OCI-LY7 (cell line): ENCODE data around the gene C1orf105. TPM values are rescaled to one million over a fixed set of nuclear protein-coding genes. Genes with fewer than 3 reads are reported as not detected.

Source experiments
- BruUV-seq: library from RNA; stranded (reverse); fragments of 400-500 nt; replicated peaks from 2 replicates; lab custom pipeline; 2021; lab: Mats Ljungman, UMichigan
- CTCF ChIA-PET: fragments of 300-600 bp; sonication (Branson Sonifier 250); formaldehyde crosslinking; loops from one replicate; lab custom pipeline; 2022; ENCODE audit warnings: antibody characterized with exemption; ENCODE audit not compliant: unreplicated experiment; lab: Charles Lee
- POLR2A ChIA-PET: fragments of 300-600 bp; sonication (Branson Sonifier 250); formaldehyde crosslinking; loops from one replicate; lab custom pipeline; 2022; ENCODE audit warnings: antibody characterized with exemption; lab: Charles Lee
- DNase-seq: peaks from one replicate; pipeline ENCODE4 v3.0.0-alpha.2; 2015; ENCODE audit warnings: low spot score
- H2AFZ ChIP-seq: fragments of 200-600 bp; sonication (generic), shearing (Covaris generic); 2 replicates; pipeline ENCODE4 v1.6.1; 2014; ENCODE audit warnings: mild to moderate bottlenecking, antibody characterized with exemption, low read length, moderate library complexity
- H3K27ac ChIP-seq: fragments of 200-600 bp; sonication (generic); 2 replicates; pipeline ENCODE4 v1.5.1; 2014; ENCODE audit warnings: mixed run types, low read depth, mild to moderate bottlenecking, moderate library complexity, low read length, inconsistent platforms; ENCODE audit not compliant: poor library complexity, severe bottlenecking
- H3K36me3 ChIP-seq: fragments of 200-600 bp; sonication (generic); 2 replicates; pipeline ENCODE4 v1.6.1; 2014; ENCODE audit warnings: mild to moderate bottlenecking, antibody characterized with exemption, low read length, moderate library complexity, mixed read lengths; ENCODE audit not compliant: insufficient read depth
- H3K4me1 ChIP-seq: fragments of 200-600 bp; sonication (generic); 2 replicates; pipeline ENCODE4 v1.5.1; 2014; ENCODE audit warnings: mild to moderate bottlenecking, low read length; ENCODE audit not compliant: insufficient read depth, poor library complexity, severe bottlenecking
- H3K4me2 ChIP-seq: fragments of 200-600 bp; sonication (generic); 2 replicates; pipeline ENCODE4 v1.6.1; 2014; ENCODE audit warnings: mild to moderate bottlenecking, low read length
- H3K4me3 ChIP-seq: fragments of 200-600 bp; sonication (generic); 2 replicates; pipeline ENCODE4 v1.5.1; 2014; ENCODE audit warnings: mild to moderate bottlenecking, low read depth, low read length; ENCODE audit not compliant: poor library complexity, severe bottlenecking
- H3K79me2 ChIP-seq: fragments of 200-600 bp; sonication (generic); 2 replicates; pipeline ENCODE4 v1.6.1; 2016; ENCODE audit warnings: low read depth, mild to moderate bottlenecking, low read length, moderate library complexity, mixed read lengths; ENCODE audit not compliant: insufficient read depth
- H3K9me2 ChIP-seq: fragments of 200-600 bp; sonication (generic); 2 replicates; pipeline ENCODE4 v1.6.1; 2016; ENCODE audit warnings: mild to moderate bottlenecking, low read length, mixed read lengths; ENCODE audit not compliant: insufficient read depth
- H3K9me3 ChIP-seq: fragments of 200-600 bp; sonication (generic); 2 replicates; pipeline ENCODE4 v1.6.1; 2014; ENCODE audit warnings: mild to moderate bottlenecking, mixed run types, low read length, mixed read lengths
- H4K20me1 ChIP-seq: fragments of 200-600 bp; sonication (generic); 2 replicates; pipeline ENCODE4 v1.6.1; 2014; ENCODE audit warnings: mild to moderate bottlenecking, antibody characterized with exemption, low read length, moderate library complexity, mixed read lengths; ENCODE audit not compliant: insufficient read depth
- CTCF ChIP-seq: fragments of 200-600 bp; sonication (generic); conservative IDR thresholded peaks from 2 replicates; pipeline ENCODE4 v1.5.1; 2014; ENCODE audit warnings: mild to moderate bottlenecking, antibody characterized with exemption, low read length, moderate library complexity, mixed read lengths
- EZH2phosphoT487 ChIP-seq: fragments of 200-600 bp; sonication (generic); IDR thresholded peaks from 2 replicates; pipeline ENCODE4 v1.6.1; 2018; ENCODE audit warnings: low read depth, borderline replicate concordance, mild to moderate bottlenecking, mixed run types, antibody characterized with exemption, low read length, moderate library complexity, mixed read lengths
- intact Hi-C: fragments of 100-400 bp; cut with micrococcal nuclease; formaldehyde crosslinking; loops from one replicate; pipeline ENCODE4 v1.10.0; 2022; ENCODE audit not compliant: unreplicated experiment
- total RNA-seq, 2 experiments: library from RNA; depleted of rRNA in 1 of 2; stranded (reverse); fragments of >200 nt in 1 of 2; shearing (Covaris generic) in 1 of 2; gene quantifications; 2 replicates each; pipeline ENCODE4 v1.2.3, GENCODE V29; 2014 to 2022

Gene C1orf105
- total RNA-seq, 2 experiments from 2014 or later = not detected

GRCh38 chr1:172443666-172444453 lies 23.4 kb downstream of the C1orf105 start, which contains the start of gene PIGC:
TSS of gene PIGC (minus strand) at chr1:172444069. CDS start at chr1:172442622, 1,447 bp downstream.
- H4K20me1 ChIP-seq = peaks cover 5% of the 10 kb centered on the region; the same call in 1 of the 2 replicates
- H3K4me1 ChIP-seq = peaks cover 8% of the 10 kb centered on the region
- peaks cover 11% of the 10 kb centered on the region; the same call in 1 of the 2 replicates for H3K79me2 ChIP-seq
- TF ChIP-seq EZH2phosphoT487 (no peak), CTCF (peak; percentile 86)
- H3K27ac ChIP-seq = peak within 1 kb of the TSS; percentile 21
- H2AFZ ChIP-seq = peak within 1 kb of the TSS; percentile 75
- peak within 1 kb of the TSS; percentile 82 for H3K4me2 ChIP-seq
- H3K9me3 ChIP-seq = no peaks in the 10 kb centered on the region
- DNase-seq = peak; percentile 92
- TSS peak; percentile 76 for BruUV-seq
- ChIA-PET POLR2A (interaction anchor here (0.7 to 1.3 kb wide), 7 partner anchors 10 to 1778 kb away, joined by 3 to 5 read pairs (median 3); no protein-coding TSS in a partner anchor), CTCF (no interaction called here)
- intact Hi-C loops = loop anchor here (5.0 kb wide), 1 partner anchor 442 kb away; no protein-coding TSS in a partner anchor
- no peaks in the 10 kb centered on the region for H3K9me2 ChIP-seq
- H3K36me3 ChIP-seq = peaks cover 15% of the 10 kb centered on the region
- peak within 1 kb of the TSS; percentile 86 for H3K4me3 ChIP-seq

GRCh38 chr1:172446547-172446946 lies 26.1 kb downstream of the C1orf105 start:
- Histone ChIP-seq H3K9me2 (no peaks in the 10 kb centered on the region), H3K4me2 (no peak overlapping the region), H3K79me2 (peaks cover 11% of the 10 kb centered on the region; the same call in 1 of the 2 replicates), H3K4me3 (no peak overlapping the region), H3K36me3 (peaks cover 10% of the 10 kb centered on the region), H3K27ac (no peak overlapping the region), H2AFZ (no peak overlapping the region), H4K20me1 (no peaks in the 10 kb centered on the region), H3K4me1 (peaks cover 8% of the 10 kb centered on the region), H3K9me3 (no peaks in the 10 kb centered on the region)
- DNase-seq = no peak
- CTCF ChIA-PET = no interaction called here
- intact Hi-C loops = no loop called here
- no peak for TF ChIP-seq CTCF
- no peak for TF ChIP-seq EZH2phosphoT487
- BruUV-seq = no TSS peak
- POLR2A ChIA-PET = no interaction called here

- H3K4me2 ChIP-seq = no peak overlapping the region
- H3K79me2 ChIP-seq = peaks cover 8% of the 10 kb centered on the region; the same call in 1 of the 2 replicates
- H3K4me1 ChIP-seq = peaks cover 6% of the 10 kb centered on the region
- no peak overlapping the region for H3K4me3 ChIP-seq
- TF ChIP-seq EZH2phosphoT487 (no peak), CTCF (no peak)
- intact Hi-C loops = no loop called here
- POLR2A ChIA-PET = no interaction called here
- H3K9me3 ChIP-seq = no peaks in the 10 kb centered on the region
- no peak overlapping the region for H3K27ac ChIP-seq
- CTCF ChIA-PET = no interaction called here
- BruUV-seq = no TSS peak
- H3K36me3 ChIP-seq = no peaks in the 10 kb centered on the region
- no peak overlapping the region for H2AFZ ChIP-seq
- H3K9me2 ChIP-seq = no peaks in the 10 kb centered on the region
- H4K20me1 ChIP-seq = no peaks in the 10 kb centered on the region
- DNase-seq = no peak
Observed at GRCh38 chr1:172447641-172448040, 27.2 kb downstream of the C1orf105 start.
